Loucy (cell line): ENCODE data around the gene CAMTA1.

Experiments
- H2AFZ ChIP-seq: fragments of 200-600 bp; sonication (generic); 2 replicates; pipeline ENCODE4 v1.6.0; 2016; ENCODE audit warnings: antibody characterized with exemption, mild to moderate bottlenecking, low read length, moderate library complexity
- H3F3A ChIP-seq: fragments of 200-600 bp; 2 replicates; pipeline ENCODE4 v1.6.0; 2016; ENCODE audit warnings: antibody characterized with exemption, low read depth, mild to moderate bottlenecking
- H3K27me3 ChIP-seq: fragments of 200-600 bp; sonication (generic); 2 replicates; pipeline ENCODE4 v1.6.1; 2014; ENCODE audit warnings: low read length, mild to moderate bottlenecking; ENCODE audit not compliant: insufficient read depth, poor library complexity, severe bottlenecking
- H3K36me3 ChIP-seq: fragments of 200-600 bp; sonication (generic); 2 replicates; pipeline ENCODE4 v1.6.1; 2016; ENCODE audit warnings: low read length; ENCODE audit not compliant: insufficient read depth
- H3K4me1 ChIP-seq: fragments of 200-600 bp; sonication (generic); 2 replicates; pipeline ENCODE4 v1.5.1; 2014; ENCODE audit warnings: low read length, mild to moderate bottlenecking; ENCODE audit not compliant: insufficient read depth, poor library complexity, severe bottlenecking
- H3K4me2 ChIP-seq: fragments of 200-600 bp; sonication (generic); 2 replicates; pipeline ENCODE4 v1.6.0; 2014; ENCODE audit warnings: antibody characterized with exemption, low read length, low read depth, mild to moderate bottlenecking; ENCODE audit not compliant: poor library complexity, severe bottlenecking
- H3K4me3 ChIP-seq: fragments of 200-600 bp; sonication (generic); 2 replicates; pipeline ENCODE4 v1.5.1; 2014; ENCODE audit warnings: low read length, mild to moderate bottlenecking, mixed read lengths; ENCODE audit not compliant: poor library complexity, severe bottlenecking
- H3K79me2 ChIP-seq: fragments of 200-600 bp; sonication (generic); 2 replicates; pipeline ENCODE4 v1.6.1; 2014; ENCODE audit warnings: low read length; ENCODE audit not compliant: insufficient read depth
- H3K9ac ChIP-seq: fragments of 200-600 bp; sonication (generic); 2 replicates; pipeline ENCODE4 v1.6.0; 2014; ENCODE audit warnings: mild to moderate bottlenecking, low read depth, low read length, moderate library complexity; ENCODE audit not compliant: poor library complexity, severe bottlenecking
- H3K9me2 ChIP-seq: fragments of 200-600 bp; sonication (generic); replicated peaks from 2 replicates; pipeline ENCODE4 v1.6.1; 2016; ENCODE audit warnings: low read depth, low read length, mixed read lengths
- H3K9me3 ChIP-seq: fragments of 200-600 bp; sonication (generic); 2 replicates; pipeline ENCODE4 v1.6.1; 2014; ENCODE audit warnings: mild to moderate bottlenecking, antibody characterized with exemption, low read length, low read depth; ENCODE audit not compliant: insufficient read depth
- H4K20me1 ChIP-seq: fragments of 200-600 bp; sonication (generic); 2 replicates; pipeline ENCODE4 v1.6.0; 2014; ENCODE audit warnings: antibody characterized with exemption, low read length, mild to moderate bottlenecking; ENCODE audit not compliant: insufficient read depth, poor library complexity, severe bottlenecking
- CTCF ChIP-seq: fragments of 200-600 bp; sonication (generic); conservative IDR thresholded peaks from 2 replicates; pipeline ENCODE4 v1.5.1; 2014; ENCODE audit warnings: mild to moderate bottlenecking, antibody characterized with exemption, low read length
- EZH2phosphoT487 ChIP-seq: fragments of 200-600 bp; IDR thresholded peaks from 2 replicates; pipeline ENCODE4 v1.6.1; 2018; ENCODE audit warnings: antibody characterized with exemption, mild to moderate bottlenecking, moderate library complexity, borderline replicate concordance

The CAMTA1 gene

GRCh38 chr1:7509598-7509997 is 724.3 kb downstream of the CAMTA1 start:
- no peaks in the 10 kb centered on the region for H3K36me3 ChIP-seq
- no peak overlapping the region for H3K4me2 ChIP-seq
- no peaks in the 10 kb centered on the region for H3K9me3 ChIP-seq
- no peaks in the 10 kb centered on the region for H3K79me2 ChIP-seq
- no peaks in the 10 kb centered on the region for H3K27me3 ChIP-seq
- H3K9ac ChIP-seq = no peak overlapping the region
- TF ChIP-seq EZH2phosphoT487 = no peak
- no peak for TF ChIP-seq CTCF
- no peak overlapping the region for H2AFZ ChIP-seq
- H3K9me2 ChIP-seq = no peaks in the 10 kb centered on the region
- H4K20me1 ChIP-seq = no peaks in the 10 kb centered on the region
- no peaks in the 10 kb centered on the region for H3F3A ChIP-seq
- H3K4me1 ChIP-seq = no peaks in the 10 kb centered on the region
- H3K4me3 ChIP-seq = no peak overlapping the region

GRCh38 chr1:7510389-7510931 is 725.2 kb downstream of the CAMTA1 start:
- Histone ChIP-seq H3K4me3 (no peak overlapping the region), H3K9ac (no peak overlapping the region), H3K27me3 (no peaks in the 10 kb centered on the region), H3K9me2 (no peaks in the 10 kb centered on the region), H3K79me2 (no peaks in the 10 kb centered on the region), H3K4me1 (no peaks in the 10 kb centered on the region), H3K36me3 (no peaks in the 10 kb centered on the region), H3K4me2 (no peak overlapping the region), H2AFZ (no peak overlapping the region), H3F3A (no peaks in the 10 kb centered on the region), H4K20me1 (no peaks in the 10 kb centered on the region), H3K9me3 (no peaks in the 10 kb centered on the region)
- TF ChIP-seq EZH2phosphoT487 = no peak
- TF ChIP-seq CTCF = no peak

GRCh38 chr1:7511381-7511780 is 726.1 kb downstream of the CAMTA1 start:
- H3K27me3 ChIP-seq = no peaks in the 10 kb centered on the region
- H3K36me3 ChIP-seq = no peaks in the 10 kb centered on the region
- H3K9ac ChIP-seq = no peak overlapping the region
- H3K9me2 ChIP-seq = no peaks in the 10 kb centered on the region
- H3K9me3 ChIP-seq = no peaks in the 10 kb centered on the region
- H2AFZ ChIP-seq = no peak overlapping the region
- H3K4me2 ChIP-seq = no peak overlapping the region
- H3K4me3 ChIP-seq = no peak overlapping the region
- TF ChIP-seq CTCF (no peak), EZH2phosphoT487 (no peak)
- no peaks in the 10 kb centered on the region for H4K20me1 ChIP-seq
- no peaks in the 10 kb centered on the region for H3F3A ChIP-seq
- no peaks in the 10 kb centered on the region for H3K79me2 ChIP-seq
- H3K4me1 ChIP-seq = no peaks in the 10 kb centered on the region
